B cell (primary cell): ENCODE measurements around the gene RND1. TPM values are rescaled to one million over a fixed set of nuclear protein-coding genes. Genes with fewer than 3 reads are reported as not detected.

Experiments
- ATAC-seq: fragments of 200-7000 bp; cut with Tn5 transposase; one replicate; pipeline ENCODE4 v1.10.0; 2021; ENCODE audit warnings: low read depth, mild to moderate bottlenecking, moderate number of reproducible peaks, moderate library complexity
- CTCF ChIA-PET: fragments of 350-600 bp; sonication (Branson Sonifier 250); formaldehyde crosslinking; loops from one replicate; lab custom pipeline; 2021; ENCODE audit warnings: antibody characterized with exemption, inconsistent platforms; lab: Charles Lee
- POLR2A ChIA-PET: fragments of 350-600 bp; sonication (Branson Sonifier 250); formaldehyde crosslinking; loops from one replicate; lab custom pipeline; 2021; ENCODE audit warnings: antibody characterized with exemption; lab: Charles Lee
- DNase-seq: peaks from one replicate; pipeline ENCODE4 v3.0.0; 2013
- H2AFZ ChIP-seq: 2 replicates; pipeline ENCODE4 v1.6.1; 2012; ENCODE audit warnings: mild to moderate bottlenecking, low read depth, low read length; ENCODE audit not compliant: insufficient read depth, poor library complexity, severe bottlenecking
- H3K27ac ChIP-seq, 2 donors: 1 replicate in 1 of 2; 2 replicates in 1 of 2; pipeline ENCODE4 v1.5.1; 2012 to 2013; ENCODE audit warnings: low read length in 2 of 2, mild to moderate bottlenecking in 2 of 2, moderate library complexity in 1 of 2
- H3K27me3 ChIP-seq, 4 experiments: fragments of 200-600 bp in 1 of 4; sonication (generic) in 1 of 4; replicated peaks in 1 of 4; 1 replicate in 2 of 4; 2 replicates in 2 of 4; pipeline versions ENCODE4 v1.6.1 to v1.7.0; 2013 to 2016; ENCODE audit warnings: low read length in 3 of 4, mild to moderate bottlenecking in 2 of 4, mixed read lengths in 1 of 4, moderate library complexity in 1 of 4; ENCODE audit not compliant: insufficient read depth in 4 of 4, control insufficient read depth in 3 of 4; ENCODE audit errors: control extremely low read depth in 1 of 4
- H3K36me3 ChIP-seq, 2 experiments: replicated peaks in 1 of 2; 1 replicate in 1 of 2; 2 replicates in 1 of 2; pipeline versions ENCODE4 v1.6.1 to v1.7.1; 2013; ENCODE audit warnings: low read length in 1 of 2; ENCODE audit not compliant: insufficient read depth in 2 of 2, control insufficient read depth in 1 of 2; ENCODE audit errors: control extremely low read depth in 1 of 2, extremely low read depth in 1 of 2
- H3K4me1 ChIP-seq, 2 donors: fragments of 200-600 bp in 1 of 2; sonication (generic) in 1 of 2; 1 replicate in 1 of 2; 2 replicates in 1 of 2; pipeline versions ENCODE4 v1.5.1 to v1.6.1; 2013 to 2017; ENCODE audit warnings: low read length in 2 of 2; ENCODE audit not compliant: control insufficient read depth in 2 of 2, insufficient read depth in 2 of 2
- H3K4me2 ChIP-seq: replicated peaks from 2 replicates; pipeline ENCODE3; 2012; ENCODE audit warnings: mild to moderate bottlenecking, low read depth, low read length; ENCODE audit not compliant: poor library complexity, severe bottlenecking
- H3K4me3 ChIP-seq, 5 experiments: fragments of 200-600 bp in 1 of 5; sonication (generic) in 1 of 5; 1 replicate in 3 of 5; 2 replicates in 2 of 5; pipeline versions ENCODE4 v1.5.1 to v1.7.0; 2011 to 2016; ENCODE audit warnings: low read length in 4 of 5, mild to moderate bottlenecking in 4 of 5, low read depth in 2 of 5, control low read depth in 1 of 5, moderate library complexity in 1 of 5; ENCODE audit not compliant: insufficient read depth in 1 of 5; ENCODE audit errors: control extremely low read depth in 1 of 5, extremely low read depth in 1 of 5
- H3K79me2 ChIP-seq: fragments of 200-600 bp; sonication (generic); one replicate; pipeline ENCODE4 v1.6.0; 2016; ENCODE audit warnings: low read length; ENCODE audit not compliant: control insufficient read depth, insufficient read depth
- H3K9ac ChIP-seq: fragments of 200-600 bp; sonication (generic); 2 replicates; pipeline ENCODE4 v1.6.1; 2017; ENCODE audit warnings: mild to moderate bottlenecking, low read length, moderate library complexity
- H3K9me3 ChIP-seq, 3 donors: one replicate each; pipeline versions ENCODE4 v1.6.1 to v1.7.1; 2013; ENCODE audit warnings: low read length in 2 of 3; ENCODE audit not compliant: control insufficient read depth in 2 of 3, insufficient read depth in 1 of 3; ENCODE audit errors: control extremely low read depth in 1 of 3
- H4K20me1 ChIP-seq: 2 replicates; pipeline ENCODE4 v1.6.0; 2012; ENCODE audit warnings: mild to moderate bottlenecking, low read length; ENCODE audit not compliant: insufficient read depth, control insufficient read depth, poor library complexity, severe bottlenecking
- H3K27ac Mint-ChIP-seq: one replicate; pipeline ENCODE4 v1.8.0; 2021; ENCODE audit warnings: mixed read lengths
- H3K27me3 Mint-ChIP-seq: one replicate; pipeline ENCODE4 v1.8.0; 2021; ENCODE audit warnings: mixed read lengths
- H3K4me1 Mint-ChIP-seq: one replicate; pipeline ENCODE4 v1.8.0; 2021; ENCODE audit warnings: mixed read lengths
- H3K4me3 Mint-ChIP-seq: one replicate; pipeline ENCODE4 v1.8.0; 2021; ENCODE audit warnings: mixed read lengths
- H3K9me3 Mint-ChIP-seq: one replicate; pipeline ENCODE4 v1.8.0; 2022; ENCODE audit warnings: mixed read lengths; ENCODE audit not compliant: insufficient read depth
- CTCF ChIP-seq: fragments of 200-600 bp; IDR thresholded peaks from one replicate; pipeline ENCODE4 v1.8.0; 2022; ENCODE audit warnings: antibody characterized with exemption, mild to moderate bottlenecking
- EZH2 ChIP-seq: IDR thresholded peaks from 2 replicates; pipeline ENCODE4 v1.6.1; 2012; ENCODE audit warnings: borderline replicate concordance, low read depth, mild to moderate bottlenecking, moderate library complexity, low read length; ENCODE audit not compliant: insufficient read depth, poor library complexity, severe bottlenecking
- WGBS: methylation state at CpG from one replicate; pipeline ENCODE4 v1.1.5; 2013; ENCODE audit warnings: missing lambda C conversion rate; ENCODE audit not compliant: insufficient coverage; 5-methylcytosine and 5-hydroxymethylcytosine counted together
- intact Hi-C: fragments of 100-400 bp; cut with micrococcal nuclease; formaldehyde crosslinking; loops from one replicate; pipeline ENCODE4 v1.10.0; 2022
- polyA plus RNA-seq: library from polyadenylated mRNA; depleted of rRNA; stranded (reverse); fragments of >200 nt; gene quantifications from 2 replicates; pipeline ENCODE4 v1.2.3, GENCODE V29; 2012
- total RNA-seq, 2 donors: library from RNA; stranded (reverse); fragments of 120-200 nt in 1 of 2; gene quantifications; 1 replicate in 1 of 2; 2 replicates in 1 of 2; pipeline versions ENCODE4 v1.2.3 to v1.2.4, GENCODE V29; 2013 to 2022

Gene RND1
- total and polyA plus RNA-seq, 2 donors (not counting 1 experiment from before 2014, with no cell fraction given) = 7.3 to 19.5 TPM

DNA sequence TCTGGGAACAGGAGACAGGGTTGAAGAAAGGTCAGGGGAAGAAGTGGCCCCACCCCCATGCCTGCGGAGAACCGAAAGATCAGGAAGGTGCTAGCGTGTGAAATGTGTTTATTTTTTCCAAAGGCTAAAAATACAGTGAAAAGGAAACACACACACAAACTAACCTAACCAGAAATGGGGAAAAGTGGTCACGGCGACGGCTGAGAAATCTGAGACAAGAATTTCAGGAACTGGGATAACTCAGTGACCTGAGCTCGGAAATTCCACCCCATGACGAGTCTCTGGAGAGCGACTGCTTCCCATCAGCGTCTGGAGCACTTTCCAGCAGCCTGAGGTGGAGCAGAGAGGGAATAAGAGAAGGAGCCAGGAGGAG, 16.6 kb upstream of the RND1 start:
- Histone ChIP-seq H2AFZ (no peak overlapping the region), H3K9ac (no peak overlapping the region), H3K79me2 (no peaks in the 10 kb centered on the region), H3K27me3 (peaks cover 0 to 33% (median 18%) of the 10 kb centered on the region in 4 experiments), H3K4me2 (no peak overlapping the region), H3K27ac (no peak overlapping the region), H3K36me3 (no peaks in the 10 kb centered on the region), H4K20me1 (no peaks in the 10 kb centered on the region), H3K9me3 (no peaks in the 10 kb centered on the region), H3K4me3 (no peak overlapping the region), H3K4me1 (no peaks in the 10 kb centered on the region)
- Mint-ChIP-seq H3K27ac (no peak overlapping the region), H3K4me1 (peaks cover 3% of the 10 kb centered on the region), H3K9me3 (no peaks in the 10 kb centered on the region), H3K27me3 (peaks cover 34% of the 10 kb centered on the region), H3K4me3 (no peak overlapping the region)
- 19% methylated on average over 7 of the region's 10 CpGs for WGBS
- POLR2A ChIA-PET = interaction anchor here (0.7 kb wide), 1 partner anchor 793 kb away, joined by 4 read pairs; no protein-coding TSS in a partner anchor
- ATAC-seq = no peak
- intact Hi-C loops = no loop called here
- no peak for TF ChIP-seq EZH2
- no peak for TF ChIP-seq CTCF
- CTCF ChIA-PET = interaction anchor here (4.4 kb wide), 1 partner anchor 29 kb away, joined by 28 read pairs; the partner anchor contains the start of gene DDX23
- no peak for DNase-seq

- H3K27me3 ChIP-seq = peaks cover 0 to 33% (median 18%) of the 10 kb centered on the region in 4 experiments
- Mint-ChIP-seq H3K4me1 (peaks cover 3% of the 10 kb centered on the region), H3K27ac (no peak overlapping the region), H3K9me3 (no peaks in the 10 kb centered on the region), H3K4me3 (no peak overlapping the region), H3K27me3 (peaks cover 34% of the 10 kb centered on the region)
- intact Hi-C loops = no loop called here
- no peak overlapping the region for H3K4me2 ChIP-seq
- H3K27ac ChIP-seq = no peak overlapping the region
- no peak overlapping the region for H3K4me3 ChIP-seq
- H3K79me2 ChIP-seq = no peaks in the 10 kb centered on the region
- H2AFZ ChIP-seq = no peak overlapping the region
- no peaks in the 10 kb centered on the region for H3K36me3 ChIP-seq
- no peaks in the 10 kb centered on the region for H4K20me1 ChIP-seq
- ATAC-seq (no peak), DNase-seq (no peak)
- no peaks in the 10 kb centered on the region for H3K9me3 ChIP-seq
- TF ChIP-seq EZH2 = no peak
- no peak for TF ChIP-seq CTCF
- CTCF ChIA-PET = interaction anchor here (1.4 to 4.4 kb wide), 3 partner anchors 9 to 28 kb away, joined by 4 to 28 read pairs (median 10); partner anchors contain the start of gene DDX23
- POLR2A ChIA-PET = interaction anchor here (0.6 to 0.7 kb wide), 2 partner anchors 95 to 793 kb away, joined by 4 read pairs; no protein-coding TSS in a partner anchor
- no peak overlapping the region for H3K9ac ChIP-seq
- H3K4me1 ChIP-seq = no peaks in the 10 kb centered on the region
- 59% methylated on average over 6 of the region's 9 CpGs for WGBS
These were observed 16.1 kb upstream of the RND1 start for GRCh38 chr12:48881686-48882314.
